OCI-LY1 (cell line): ENCODE measurements around the gene RBM25.
"Not testable (repeated sequence)": the region's sequence is repeated elsewhere in the genome, so short reads cannot be mapped to it uniquely, and the experiment has no call there.

Source experiments
- H2AFZ ChIP-seq: fragments of 200-600 bp; sonication (generic), shearing (Covaris generic); 2 replicates; pipeline ENCODE4 v1.6.0; 2014; ENCODE audit warnings: antibody characterized with exemption, mild to moderate bottlenecking, low read length
- H3F3A ChIP-seq: fragments of 200-600 bp; sonication (generic), shearing (Covaris generic); 2 replicates; pipeline ENCODE4 v1.6.0; 2014; ENCODE audit warnings: mild to moderate bottlenecking, antibody characterized with exemption, low read length, moderate library complexity; ENCODE audit not compliant: insufficient read depth
- H3K27ac ChIP-seq: fragments of 200-600 bp; sonication (generic); 2 replicates; pipeline ENCODE4 v1.5.1; 2014; ENCODE audit warnings: low read length, mixed run types, mild to moderate bottlenecking, low read depth; ENCODE audit not compliant: poor library complexity, severe bottlenecking
- H3K27me3 ChIP-seq: fragments of 200-600 bp; sonication (generic); 2 replicates; pipeline ENCODE4 v1.6.0; 2014; ENCODE audit warnings: antibody characterized with exemption, mild to moderate bottlenecking, low read length, moderate library complexity; ENCODE audit not compliant: insufficient read depth
- H3K36me3 ChIP-seq: fragments of 200-600 bp; sonication (generic); 2 replicates; pipeline ENCODE4 v1.6.1; 2014; ENCODE audit warnings: mild to moderate bottlenecking, antibody characterized with exemption, low read length, moderate library complexity, mixed read lengths; ENCODE audit not compliant: insufficient read depth
- H3K4me1 ChIP-seq: fragments of 200-600 bp; sonication (generic); 2 replicates; pipeline ENCODE4 v1.5.1; 2014; ENCODE audit warnings: mild to moderate bottlenecking, low read length, moderate library complexity; ENCODE audit not compliant: insufficient read depth, severe bottlenecking
- H3K4me2 ChIP-seq: fragments of 200-600 bp; sonication (generic), shearing (Covaris generic); 2 replicates; pipeline ENCODE4 v1.6.1; 2014; ENCODE audit warnings: low read length
- H3K4me3 ChIP-seq: fragments of 200-600 bp; sonication (generic); 2 replicates; pipeline ENCODE4 v1.5.1; 2014; ENCODE audit warnings: low read length, low read depth, mild to moderate bottlenecking, mixed read lengths; ENCODE audit not compliant: poor library complexity, severe bottlenecking
- H3K79me2 ChIP-seq: fragments of 200-600 bp; shearing (Covaris generic); 2 replicates; pipeline ENCODE4 v1.6.1; 2016; ENCODE audit warnings: mixed run types, low read length, mixed read lengths; ENCODE audit not compliant: insufficient read depth
- H3K9ac ChIP-seq: fragments of 200-600 bp; sonication (generic), shearing (Covaris generic); 2 replicates; pipeline ENCODE4 v1.6.1; 2014; ENCODE audit warnings: mild to moderate bottlenecking, low read length, mixed read lengths
- H3K9me2 ChIP-seq: fragments of 200-600 bp; sonication (generic), shearing (Covaris generic); 2 replicates; pipeline ENCODE4 v1.6.1; 2014; ENCODE audit warnings: low read depth, mild to moderate bottlenecking, low read length, mixed read lengths
- H3K9me3 ChIP-seq: fragments of 200-600 bp; shearing (Covaris generic); 2 replicates; pipeline ENCODE4 v1.6.1; 2014; ENCODE audit warnings: low read length, mixed read lengths
- H4K20me1 ChIP-seq: fragments of 200-600 bp; sonication (generic), shearing (Covaris generic); 2 replicates; pipeline ENCODE4 v1.6.0; 2016; ENCODE audit warnings: mild to moderate bottlenecking, low read length; ENCODE audit not compliant: insufficient read depth
- CTCF ChIP-seq: fragments of 200-600 bp; sonication (generic), shearing (Covaris generic); IDR thresholded peaks from 2 replicates; pipeline ENCODE4 v1.5.1; 2017; ENCODE audit warnings: mild to moderate bottlenecking, antibody characterized with exemption, low read length, moderate library complexity, mixed read lengths
- EZH2 ChIP-seq: fragments of 200-600 bp; sonication (generic), shearing (Covaris generic); IDR thresholded peaks from 2 replicates; pipeline ENCODE4 v1.8.0; 2017; ENCODE audit warnings: borderline replicate concordance, mixed run types, mild to moderate bottlenecking, antibody characterized with exemption, low read length, moderate library complexity, mixed read lengths

Gene RBM25

GRCh38 chr14:73026845-73027542 is 31.3 kb upstream of the RBM25 start, which contains the start of gene ZFYVE1:
Gene ZFYVE1, minus strand, starts transcription at chr14:73027106. Its CDS starts 2,598 bp downstream, at chr14:73024508.
- H3K27ac ChIP-seq = no peak within 1 kb of the TSS
- H3K9me2 ChIP-seq = no peaks in the 10 kb centered on the region
- H4K20me1 ChIP-seq = no peaks in the 10 kb centered on the region
- TF ChIP-seq EZH2 = no peak
- no peak for TF ChIP-seq CTCF
- H3K4me1 ChIP-seq = peaks cover 30% of the 10 kb centered on the region
- H3K36me3 ChIP-seq = peaks cover 21% of the 10 kb centered on the region; the same call in 1 of the 2 replicates
- H3K4me2 ChIP-seq = peak within 1 kb of the TSS; percentile 83
- no peaks in the 10 kb centered on the region for H3K9me3 ChIP-seq
- H3K9ac ChIP-seq = peak within 1 kb of the TSS; percentile 77
- peak within 1 kb of the TSS; percentile 19 for H2AFZ ChIP-seq
- peaks cover 16% of the 10 kb centered on the region for H3K79me2 ChIP-seq
- H3F3A ChIP-seq = no peaks in the 10 kb centered on the region
- peak within 1 kb of the TSS; percentile 82 for H3K4me3 ChIP-seq
- H3K27me3 ChIP-seq = no peaks in the 10 kb centered on the region

- no peaks in the 10 kb centered on the region for H3K9me3 ChIP-seq
- no peaks in the 10 kb centered on the region for H3K9me2 ChIP-seq
- H3K4me3 ChIP-seq = peak overlapping the region; percentile 82
- H3K4me2 ChIP-seq = peak overlapping the region; percentile 62
- no peaks in the 10 kb centered on the region for H3K27me3 ChIP-seq
- no peak overlapping the region for H3K27ac ChIP-seq
- peaks cover 25% of the 10 kb centered on the region for H3K4me1 ChIP-seq
- no peaks in the 10 kb centered on the region for H3F3A ChIP-seq
- no peaks in the 10 kb centered on the region for H4K20me1 ChIP-seq
- no peak for TF ChIP-seq CTCF
- TF ChIP-seq EZH2 = no peak
- H2AFZ ChIP-seq = peak overlapping the region; percentile 19
- H3K79me2 ChIP-seq = peaks cover 10% of the 10 kb centered on the region; the same call in 1 of the 2 replicates
- peaks cover 16% of the 10 kb centered on the region; the same call in 1 of the 2 replicates for H3K36me3 ChIP-seq
- H3K9ac ChIP-seq = peak overlapping the region; percentile 22; the same call in 1 of the 2 replicates
Observed at GRCh38 chr14:73027546-73027945, 30.8 kb upstream of the RBM25 start.

GRCh38 chr14:73027984-73028383 is 30.4 kb upstream of the RBM25 start:
- TF ChIP-seq EZH2 (no peak), CTCF (no peak)
- Histone ChIP-seq H3K9ac (no peak overlapping the region), H3K9me3 (no peaks in the 10 kb centered on the region), H3K4me3 (no peak overlapping the region), H4K20me1 (no peaks in the 10 kb centered on the region), H3K36me3 (peaks cover 13% of the 10 kb centered on the region; the same call in 1 of the 2 replicates), H3K4me2 (no peak overlapping the region), H3F3A (no peaks in the 10 kb centered on the region), H3K9me2 (no peaks in the 10 kb centered on the region), H2AFZ (no peak overlapping the region), H3K79me2 (peaks cover 10% of the 10 kb centered on the region; the same call in 1 of the 2 replicates), H3K27me3 (no peaks in the 10 kb centered on the region), H3K27ac (no peak overlapping the region), H3K4me1 (peaks cover 25% of the 10 kb centered on the region)

DNA sequence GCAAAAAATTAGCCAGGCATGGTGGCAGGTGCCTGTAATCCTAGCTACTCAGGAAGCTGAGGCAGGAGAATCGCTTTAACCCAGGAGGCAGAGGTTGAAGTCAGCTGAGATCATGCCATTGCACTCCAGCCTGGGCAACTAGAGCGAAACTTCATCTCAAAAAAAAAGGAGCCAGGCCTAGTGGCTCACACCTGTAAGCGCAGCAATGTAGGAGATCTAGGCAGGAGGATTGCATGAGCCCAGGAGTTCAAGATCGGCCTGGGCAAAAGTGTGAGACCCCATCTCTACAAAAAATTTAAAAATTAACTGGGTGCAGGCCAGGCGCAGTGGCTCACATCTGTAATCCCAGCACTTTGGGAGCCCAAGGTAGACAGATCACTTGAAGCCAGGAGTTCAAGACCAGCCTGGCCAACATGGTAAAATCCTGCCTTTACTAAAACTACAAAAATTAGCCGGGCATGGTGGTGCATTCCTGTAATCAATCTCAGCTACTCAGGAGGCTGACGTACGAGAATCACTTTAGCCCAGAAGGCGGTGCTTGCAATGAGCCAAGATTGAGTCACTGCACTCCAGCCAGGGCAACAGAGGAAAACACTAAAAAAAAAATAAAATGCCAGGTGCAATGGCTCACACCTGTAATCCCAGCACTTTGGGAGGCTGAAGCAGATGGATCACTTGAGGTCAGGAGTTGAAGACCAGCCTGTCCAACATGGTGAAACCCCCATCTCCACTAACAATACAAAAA is 21.5 kb upstream of the RBM25 start:
- H3K27me3 ChIP-seq, H3K4me2 ChIP-seq, H3K9me3 ChIP-seq, H3K4me1 ChIP-seq, H3K79me2 ChIP-seq, H3K9ac ChIP-seq, H3F3A ChIP-seq, H3K4me3 ChIP-seq, H4K20me1 ChIP-seq, H2AFZ ChIP-seq, H3K9me2 ChIP-seq, H3K36me3 ChIP-seq, H3K27ac ChIP-seq: not testable (repeated sequence)
